ENCODE measurements around the gene LRRFIP1.
A peak's percentile ranks its signal among the peaks of the same experiment; 100 is the strongest.

The LRRFIP1 gene

DNA sequence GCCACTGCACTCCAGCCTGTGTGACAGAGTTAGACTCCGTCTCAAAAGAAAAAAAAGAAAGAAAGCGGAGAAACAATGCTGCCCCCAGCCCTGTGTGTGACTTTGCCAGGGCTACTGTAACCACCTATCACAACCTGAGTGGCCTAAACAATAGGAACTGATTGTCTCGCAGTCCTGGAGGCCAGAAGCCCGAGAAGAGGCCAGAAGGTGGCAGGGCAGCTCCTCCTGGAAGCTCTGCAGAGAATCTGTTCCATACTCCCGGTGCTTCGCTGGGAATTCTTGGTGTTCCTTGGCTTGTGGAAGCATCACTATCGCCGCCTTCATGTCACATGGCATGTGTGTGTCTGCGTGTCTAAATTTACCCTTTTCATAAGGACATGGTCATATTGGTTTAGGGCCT lies 22.4 kb upstream of the LRRFIP1 start:
- TF ChIP-seq RAD21 (IDR thresholded peaks at IDR 0.05; ENCODE audit: low read depth) (peak; percentile 83), TEAD4 (IDR thresholded peaks at IDR 0.05) (no peak)

DNA sequence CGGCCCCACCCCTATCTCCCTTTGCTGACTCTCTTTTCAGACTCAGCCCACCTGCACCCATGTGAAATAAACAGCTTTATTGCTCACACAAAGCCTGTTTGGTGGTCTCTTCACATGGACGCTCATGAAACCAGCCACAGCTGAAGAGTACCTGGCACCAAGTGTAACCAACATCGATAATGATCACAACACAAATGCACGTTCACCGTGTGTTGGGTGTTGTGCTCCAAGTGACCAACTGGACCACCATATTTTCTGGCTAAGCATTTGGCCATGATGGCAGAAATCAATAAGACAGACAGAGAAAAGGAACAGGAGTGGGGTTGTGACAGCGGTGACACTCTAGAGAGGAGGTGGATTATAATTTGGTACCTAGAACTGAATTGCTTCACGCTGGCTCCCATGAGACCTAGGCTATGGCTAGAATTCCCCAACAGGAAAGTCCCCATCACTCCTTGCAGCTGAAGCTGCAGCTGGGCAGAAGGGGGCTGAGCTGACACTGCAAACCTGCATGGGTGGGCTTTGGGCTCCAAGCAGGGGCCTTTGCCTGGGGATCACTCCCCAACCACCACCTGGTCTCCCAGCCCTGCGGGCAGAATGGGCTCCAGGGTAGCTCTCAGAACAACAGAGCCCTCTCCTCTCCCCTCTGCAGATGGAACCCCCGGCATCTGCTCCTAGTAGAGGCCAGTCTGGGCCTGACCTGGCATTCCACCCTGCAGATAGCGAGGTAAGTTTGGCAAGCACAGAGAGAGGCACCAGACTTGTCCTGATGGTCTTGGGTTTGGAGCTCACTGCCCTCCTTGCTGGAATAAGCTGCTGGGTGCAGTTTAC lies 14.6 kb upstream of the LRRFIP1 start:
- no peak for TF ChIP-seq RAD21 (IDR thresholded peaks at IDR 0.05; ENCODE audit: low read depth)
- no peak for TF ChIP-seq EGR1 (IDR thresholded peaks at IDR 0.05)
- TF ChIP-seq EP300 (IDR thresholded peaks at IDR 0.05; ENCODE audit: borderline replicate concordance), result no peak
- no peak for TF ChIP-seq TCF12 (IDR thresholded peaks at IDR 0.05; ENCODE audit: low read depth)
- no peak for TF ChIP-seq CREB1 (IDR thresholded peaks at IDR 0.05; ENCODE audit: low read depth)
- no peak for TF ChIP-seq FOXM1 (IDR thresholded peaks at IDR 0.05; ENCODE audit: borderline replicate concordance, low read depth)
- TF ChIP-seq ZBTB7A (IDR thresholded peaks at IDR 0.05; ENCODE audit: low read depth), result no peak
- TF ChIP-seq, protein P1, sequence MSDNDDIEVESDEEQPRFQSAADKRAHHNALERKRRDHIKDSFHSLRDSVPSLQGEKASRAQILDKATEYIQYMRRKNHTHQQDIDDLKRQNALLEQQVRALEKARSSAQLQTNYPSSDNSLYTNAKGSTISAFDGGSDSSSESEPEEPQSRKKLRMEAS (IDR thresholded peaks at IDR 0.05), result no peak
- TF ChIP-seq, protein P2, sequence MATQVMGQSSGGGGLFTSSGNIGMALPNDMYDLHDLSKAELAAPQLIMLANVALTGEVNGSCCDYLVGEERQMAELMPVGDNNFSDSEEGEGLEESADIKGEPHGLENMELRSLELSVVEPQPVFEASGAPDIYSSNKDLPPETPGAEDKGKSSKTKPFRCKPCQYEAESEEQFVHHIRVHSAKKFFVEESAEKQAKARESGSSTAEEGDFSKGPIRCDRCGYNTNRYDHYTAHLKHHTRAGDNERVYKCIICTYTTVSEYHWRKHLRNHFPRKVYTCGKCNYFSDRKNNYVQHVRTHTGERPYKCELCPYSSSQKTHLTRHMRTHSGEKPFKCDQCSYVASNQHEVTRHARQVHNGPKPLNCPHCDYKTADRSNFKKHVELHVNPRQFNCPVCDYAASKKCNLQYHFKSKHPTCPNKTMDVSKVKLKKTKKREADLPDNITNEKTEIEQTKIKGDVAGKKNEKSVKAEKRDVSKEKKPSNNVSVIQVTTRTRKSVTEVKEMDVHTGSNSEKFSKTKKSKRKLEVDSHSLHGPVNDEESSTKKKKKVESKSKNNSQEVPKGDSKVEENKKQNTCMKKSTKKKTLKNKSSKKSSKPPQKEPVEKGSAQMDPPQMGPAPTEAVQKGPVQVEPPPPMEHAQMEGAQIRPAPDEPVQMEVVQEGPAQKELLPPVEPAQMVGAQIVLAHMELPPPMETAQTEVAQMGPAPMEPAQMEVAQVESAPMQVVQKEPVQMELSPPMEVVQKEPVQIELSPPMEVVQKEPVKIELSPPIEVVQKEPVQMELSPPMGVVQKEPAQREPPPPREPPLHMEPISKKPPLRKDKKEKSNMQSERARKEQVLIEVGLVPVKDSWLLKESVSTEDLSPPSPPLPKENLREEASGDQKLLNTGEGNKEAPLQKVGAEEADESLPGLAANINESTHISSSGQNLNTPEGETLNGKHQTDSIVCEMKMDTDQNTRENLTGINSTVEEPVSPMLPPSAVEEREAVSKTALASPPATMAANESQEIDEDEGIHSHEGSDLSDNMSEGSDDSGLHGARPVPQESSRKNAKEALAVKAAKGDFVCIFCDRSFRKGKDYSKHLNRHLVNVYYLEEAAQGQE (IDR thresholded peaks at IDR 0.05; ENCODE audit: low read depth), result no peak
- TF ChIP-seq CEBPB (IDR thresholded peaks at IDR 0.05), result no peak
- TF ChIP-seq TAF1 (IDR thresholded peaks at IDR 0.05; ENCODE audit: low read depth), result no peak

- TF ChIP-seq NFIC (IDR thresholded peaks at IDR 0.05) (no peak), TEAD4 (IDR thresholded peaks at IDR 0.05) (no peak), YY1 (IDR thresholded peaks at IDR 0.05; ENCODE audit: low read depth) (no peak), EP300 (IDR thresholded peaks at IDR 0.05; ENCODE audit: borderline replicate concordance) (no peak), CEBPB (IDR thresholded peaks at IDR 0.05) (no peak)
Measured at GRCh38 chr2:237613679-237614078, 13.7 kb upstream of the LRRFIP1 start.

GRCh38 chr2:237614151-237614720 lies 13.2 kb upstream of the LRRFIP1 start:
- peak; percentile 64; the same call in 1 of the 2 replicates for TF ChIP-seq FOXM1 (IDR thresholded peaks at IDR 0.05; ENCODE audit: borderline replicate concordance, low read depth)
- TF ChIP-seq, protein P2 (IDR thresholded peaks at IDR 0.05; ENCODE audit: low read depth), result no peak
- no peak for TF ChIP-seq ZBTB7A (IDR thresholded peaks at IDR 0.05; ENCODE audit: low read depth)
- no peak for TF ChIP-seq TAF1 (IDR thresholded peaks at IDR 0.05; ENCODE audit: low read depth)
- TF ChIP-seq YY1 (IDR thresholded peaks at IDR 0.05; ENCODE audit: low read depth), result no peak
- peak; percentile 89 for TF ChIP-seq TCF12 (IDR thresholded peaks at IDR 0.05; ENCODE audit: low read depth)
- TF ChIP-seq RAD21 (IDR thresholded peaks at IDR 0.05; ENCODE audit: low read depth), result peak; percentile 45
- TF ChIP-seq TEAD4 (IDR thresholded peaks at IDR 0.05), result peak; percentile 91
- TF ChIP-seq CEBPB (IDR thresholded peaks at IDR 0.05), result peak; percentile 79
- TF ChIP-seq NFIC (IDR thresholded peaks at IDR 0.05), result peak; percentile 67
- TF ChIP-seq EP300 (IDR thresholded peaks at IDR 0.05; ENCODE audit: borderline replicate concordance), result peak; percentile 92
- no peak for TF ChIP-seq CREB1 (IDR thresholded peaks at IDR 0.05; ENCODE audit: low read depth)

DNA sequence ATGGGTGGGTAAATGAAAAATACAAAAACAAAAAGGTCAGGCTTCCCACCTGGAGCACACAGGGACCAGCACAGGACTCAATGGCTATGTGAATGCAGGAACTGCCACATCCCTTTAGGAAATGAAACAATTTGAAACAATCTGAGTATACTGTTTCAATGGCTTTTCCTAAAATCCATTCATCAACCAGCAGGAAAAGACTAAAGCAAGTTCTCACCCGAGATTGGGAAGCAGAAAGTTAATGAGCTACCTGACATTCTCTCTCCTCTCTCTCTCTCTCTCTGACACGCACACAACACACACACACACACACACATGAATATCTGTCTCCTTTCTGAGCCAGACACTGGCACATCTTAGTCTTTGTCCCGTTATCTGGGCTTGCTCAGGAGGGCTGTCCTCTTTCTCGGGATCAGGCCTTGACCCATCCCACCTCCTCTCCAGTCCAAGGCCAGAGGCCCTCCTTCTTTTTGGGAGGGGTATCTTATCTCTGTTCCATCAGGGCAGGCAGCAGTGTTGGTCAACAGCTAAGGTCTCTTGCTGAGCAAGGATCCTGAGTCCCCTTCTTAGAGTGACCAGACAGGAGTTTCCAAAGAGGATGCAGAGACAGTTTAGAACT lies 11.6 kb upstream of the LRRFIP1 start:
- TF ChIP-seq, protein P2 (IDR thresholded peaks at IDR 0.05; ENCODE audit: low read depth), result no peak
- TF ChIP-seq EGR1 (IDR thresholded peaks at IDR 0.05) (no peak), TAF1 (IDR thresholded peaks at IDR 0.05; ENCODE audit: low read depth) (no peak), NFIC (IDR thresholded peaks at IDR 0.05) (no peak), YY1 (IDR thresholded peaks at IDR 0.05; ENCODE audit: low read depth) (no peak), CREB1 (IDR thresholded peaks at IDR 0.05; ENCODE audit: low read depth) (no peak), TCF12 (IDR thresholded peaks at IDR 0.05; ENCODE audit: low read depth) (no peak), USF1 (IDR thresholded peaks at IDR 0.05) (no peak), ZBTB7A (IDR thresholded peaks at IDR 0.05; ENCODE audit: low read depth) (no peak), CEBPB (IDR thresholded peaks at IDR 0.05) (no peak), FOXM1 (IDR thresholded peaks at IDR 0.05; ENCODE audit: borderline replicate concordance, low read depth) (no peak), RAD21 (IDR thresholded peaks at IDR 0.05; ENCODE audit: low read depth) (no peak), TEAD4 (IDR thresholded peaks at IDR 0.05) (no peak), EP300 (IDR thresholded peaks at IDR 0.05; ENCODE audit: borderline replicate concordance) (no peak)
- TF ChIP-seq, protein P1 (IDR thresholded peaks at IDR 0.05), result no peak
